HG03135 (cell line): Measurements from ENCODE around the gene CCSAP.

Experiments
- ATAC-seq: cut with Tn5 transposase; IDR thresholded peaks from one replicate; pipeline ENCODE4 v1.9.1; 2021; ENCODE audit warnings: mild to moderate bottlenecking, moderate library complexity; ENCODE audit not compliant: unreplicated experiment

CCSAP gene

DNA sequence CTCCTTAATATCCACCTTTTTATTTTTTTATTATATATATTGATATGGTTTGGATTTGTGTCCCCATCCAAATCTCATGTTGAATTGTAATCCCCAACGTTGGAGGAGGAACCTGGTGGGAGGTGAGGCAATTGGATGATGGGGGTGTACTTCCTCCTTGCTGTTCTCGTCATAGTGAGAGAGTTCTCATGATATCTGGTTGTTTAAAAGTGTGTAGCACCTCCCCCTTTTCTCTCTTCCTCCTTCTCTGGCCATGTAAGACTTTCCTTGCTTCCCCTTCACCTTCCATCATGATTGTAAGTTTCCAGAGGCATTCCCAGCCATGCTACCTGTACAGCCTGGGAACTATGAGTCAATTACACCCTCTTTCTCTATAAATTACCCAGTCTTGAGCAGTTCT lies 22.7 kb upstream of the CCSAP start:
- no peak for ATAC-seq

- no peak for ATAC-seq
These were observed 21.6 kb upstream of the CCSAP start for GRCh38 chr1:229364207-229365065.

DNA sequence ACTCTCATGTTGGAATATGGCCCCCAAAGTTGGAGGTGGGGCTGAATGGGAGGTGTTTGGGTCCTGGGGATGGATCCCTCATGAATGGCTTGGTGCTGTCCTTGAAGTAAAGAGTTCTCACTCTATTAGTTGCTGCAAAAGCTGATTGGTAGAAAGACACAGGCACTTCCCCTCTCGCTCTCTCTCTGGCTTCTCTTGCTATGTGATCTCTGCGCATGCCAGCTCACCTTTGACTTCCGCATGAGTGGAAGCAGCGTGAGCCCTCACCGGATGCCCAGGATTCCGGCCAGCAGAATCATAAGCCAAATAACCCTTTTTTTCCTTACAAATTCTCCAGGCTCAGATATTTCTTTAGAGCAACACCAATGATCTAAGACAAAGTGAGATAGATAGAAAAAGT lies 20.9 kb upstream of the CCSAP start:
- no peak for ATAC-seq

DNA sequence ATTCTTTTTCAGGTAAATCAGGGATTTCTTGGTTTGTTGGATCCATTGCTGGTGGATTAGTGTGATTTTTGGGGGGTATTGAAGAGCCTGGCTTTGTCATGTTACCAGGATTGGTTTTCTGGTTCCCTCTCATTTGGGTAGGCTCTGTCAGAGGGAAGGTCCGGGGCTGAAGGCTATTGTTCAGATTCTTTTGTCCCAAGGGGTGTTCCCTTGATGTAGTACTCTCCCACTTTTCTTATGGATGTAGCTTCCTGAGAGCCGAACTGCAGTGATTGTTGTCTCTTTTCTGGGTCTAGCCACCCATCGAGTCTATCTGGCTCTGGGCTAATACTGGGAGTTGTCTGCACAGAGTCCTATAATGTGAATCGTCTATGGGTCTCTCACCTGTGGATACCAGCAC lies 17.6 kb upstream of the CCSAP start:
- no peak for ATAC-seq

- no peak for ATAC-seq
These were observed 12.8 kb upstream of the CCSAP start for GRCh38 chr1:229355661-229356060.

GRCh38 chr1:229354226-229354625 lies 11.4 kb upstream of the CCSAP start:
- ATAC-seq: no peak

DNA sequence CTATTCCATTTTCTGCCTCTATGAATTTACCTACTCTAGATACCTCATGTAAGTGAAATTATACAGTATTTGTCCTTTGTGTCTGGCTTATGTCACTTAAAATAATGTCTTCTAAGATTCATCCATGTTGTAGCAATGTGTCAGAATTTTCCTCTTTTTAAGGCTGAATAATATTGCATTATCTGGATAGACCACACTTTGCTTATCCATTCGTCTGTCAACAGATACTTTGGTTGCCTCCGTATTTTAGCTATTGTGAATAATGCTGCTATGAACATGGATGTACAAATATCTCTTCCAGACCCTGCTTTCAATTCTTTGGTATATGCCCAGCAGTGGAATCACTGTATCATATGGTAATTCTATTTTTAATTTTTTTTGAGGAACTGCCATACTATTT lies 10.1 kb upstream of the CCSAP start:
- ATAC-seq: no peak

- ATAC-seq: no peak
These were observed 6.9 kb upstream of the CCSAP start for GRCh38 chr1:229349463-229350385.

DNA sequence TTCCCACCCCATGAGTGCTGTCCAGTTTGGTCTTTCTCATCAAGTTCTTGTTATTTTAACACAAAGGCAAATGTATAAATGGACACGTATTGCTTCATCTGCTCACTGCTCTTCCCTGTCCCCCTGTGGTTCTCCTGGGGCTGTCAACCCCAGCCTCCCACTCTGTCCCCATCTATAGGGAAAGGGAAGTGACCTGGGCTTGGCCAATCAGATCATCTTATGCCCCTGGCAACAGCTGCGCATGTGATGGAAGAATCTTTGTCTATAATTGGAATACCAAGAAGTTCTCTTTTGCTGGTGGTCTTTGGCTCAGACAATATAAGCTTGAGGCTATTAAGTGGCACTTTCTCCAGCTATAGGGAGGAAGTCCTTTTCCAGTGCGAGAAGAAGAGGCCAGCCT lies 4.7 kb upstream of the CCSAP start:
- no peak for ATAC-seq

DNA sequence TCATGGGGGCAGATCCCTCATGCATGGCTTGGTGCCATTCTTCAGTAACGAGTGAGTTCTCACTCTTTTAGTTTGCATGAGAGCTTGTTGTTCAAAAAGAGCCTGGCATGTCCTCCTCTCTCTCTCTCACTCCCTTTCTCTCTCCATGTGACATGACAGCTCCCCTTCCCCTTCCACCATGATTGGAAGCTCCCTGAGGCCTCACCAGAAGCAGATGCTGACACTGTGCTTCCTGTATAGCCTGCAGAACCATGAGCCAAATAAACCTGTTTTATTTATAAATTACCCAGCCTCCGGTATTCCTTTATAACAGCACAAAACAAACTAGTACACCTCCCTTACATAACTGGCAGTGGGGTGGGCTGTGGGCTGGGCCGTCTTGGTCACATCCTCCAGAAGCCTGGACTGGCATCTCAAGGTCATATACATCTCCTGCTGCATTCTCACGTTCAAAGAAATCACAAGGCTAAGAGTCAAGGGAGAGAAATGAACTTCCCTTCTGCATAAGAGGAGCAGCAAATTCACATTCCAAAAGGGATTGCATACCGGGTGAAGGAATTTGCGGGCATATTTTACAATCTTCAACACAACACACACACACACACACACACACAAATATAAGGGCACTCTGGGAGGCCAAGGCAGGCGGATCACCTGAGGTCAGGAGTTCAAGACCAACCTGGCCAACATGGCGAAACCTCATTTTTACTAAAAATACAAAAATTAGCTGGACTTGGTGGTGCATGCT lies 2.3 kb upstream of the CCSAP start:
- no peak for ATAC-seq

- no peak for ATAC-seq
These were observed 1.3 kb upstream of the CCSAP start for GRCh38 chr1:229344139-229344538.

GRCh38 chr1:229341774-229342655 lies 832 bp downstream of the CCSAP start:
- ATAC-seq: peak; percentile 65

DNA sequence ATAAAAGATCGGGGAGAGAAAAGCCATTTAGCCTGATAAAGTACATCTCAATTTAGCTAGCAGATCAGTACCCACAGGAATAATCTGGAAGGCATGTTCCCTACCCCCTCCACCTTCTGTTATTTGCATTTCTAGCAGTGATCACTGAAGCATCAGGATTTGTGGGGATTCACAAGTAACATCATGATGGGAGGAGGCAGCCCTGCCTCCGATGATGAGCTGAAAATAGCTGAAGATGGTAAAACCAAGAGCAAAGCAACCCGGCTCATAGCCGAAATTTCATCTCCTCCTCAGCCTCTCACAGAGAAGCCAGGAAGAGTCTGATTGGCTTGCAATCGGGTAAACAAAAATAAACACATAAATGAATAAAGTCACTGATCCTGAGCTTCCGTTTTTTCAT lies 2.4 kb downstream of the CCSAP start:
- no peak for ATAC-seq

GRCh38 chr1:229339520-229339919 lies 3.3 kb downstream of the CCSAP start:
- ATAC-seq: no peak

GRCh38 chr1:229339086-229339485 lies 3.8 kb downstream of the CCSAP start:
- no peak for ATAC-seq

- ATAC-seq: no peak
These were observed 6.5 kb downstream of the CCSAP start for GRCh38 chr1:229336345-229336744.

- ATAC-seq: no peak
These were observed 8.1 kb downstream of the CCSAP start for GRCh38 chr1:229334716-229335115.

- no peak for ATAC-seq
These were observed 8.6 kb downstream of the CCSAP start for GRCh38 chr1:229334269-229334668.

DNA sequence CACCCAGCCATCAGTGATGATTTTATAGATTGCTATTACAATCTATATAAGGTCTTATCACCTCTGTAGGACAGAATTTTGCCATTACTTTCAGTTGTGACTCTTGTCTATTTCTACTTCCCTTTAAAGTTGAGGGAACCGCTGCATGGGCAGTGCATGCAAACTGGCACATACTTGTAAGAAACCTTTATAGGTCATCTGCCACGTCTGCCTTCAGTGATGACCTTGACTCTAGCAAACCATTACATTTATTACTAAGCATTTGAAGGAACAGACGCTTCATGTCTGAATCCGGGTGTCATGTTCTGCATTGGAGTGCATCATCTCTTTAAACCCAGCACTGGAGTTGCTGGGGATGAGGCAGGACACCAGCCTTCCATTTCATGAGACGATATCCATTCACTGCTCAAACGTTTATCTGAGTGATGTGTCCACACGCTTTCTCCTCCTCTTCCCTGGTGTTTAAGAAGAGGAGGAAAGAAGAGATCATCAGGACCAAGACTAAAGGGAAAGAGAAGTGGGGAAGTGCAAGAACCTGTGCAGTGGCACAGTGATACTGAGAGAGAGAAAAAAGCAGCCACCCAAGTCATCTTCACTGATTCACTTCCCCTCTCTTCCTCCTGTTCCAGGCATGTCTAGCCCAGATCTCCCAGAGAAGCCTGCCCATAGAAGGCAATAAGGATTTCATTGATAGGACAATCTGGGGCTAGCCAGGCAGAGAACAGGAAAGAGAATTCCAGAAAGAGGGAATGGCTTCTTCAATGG lies 14.1 kb downstream of the CCSAP start:
- ATAC-seq: no peak
